HG03469 (cell line): ENCODE measurements around the gene WDR81.

Experiments used
- ATAC-seq: cut with Tn5 transposase; IDR thresholded peaks from one replicate; pipeline ENCODE4 v1.9.1; 2021; ENCODE audit warnings: mild to moderate bottlenecking, moderate library complexity, moderate number of reproducible peaks; ENCODE audit not compliant: unreplicated experiment

WDR81 gene

GRCh38 chr17:1776857-1777256 lies 52.4 kb downstream of the WDR81 start:
- ATAC-seq, result no peak

DNA sequence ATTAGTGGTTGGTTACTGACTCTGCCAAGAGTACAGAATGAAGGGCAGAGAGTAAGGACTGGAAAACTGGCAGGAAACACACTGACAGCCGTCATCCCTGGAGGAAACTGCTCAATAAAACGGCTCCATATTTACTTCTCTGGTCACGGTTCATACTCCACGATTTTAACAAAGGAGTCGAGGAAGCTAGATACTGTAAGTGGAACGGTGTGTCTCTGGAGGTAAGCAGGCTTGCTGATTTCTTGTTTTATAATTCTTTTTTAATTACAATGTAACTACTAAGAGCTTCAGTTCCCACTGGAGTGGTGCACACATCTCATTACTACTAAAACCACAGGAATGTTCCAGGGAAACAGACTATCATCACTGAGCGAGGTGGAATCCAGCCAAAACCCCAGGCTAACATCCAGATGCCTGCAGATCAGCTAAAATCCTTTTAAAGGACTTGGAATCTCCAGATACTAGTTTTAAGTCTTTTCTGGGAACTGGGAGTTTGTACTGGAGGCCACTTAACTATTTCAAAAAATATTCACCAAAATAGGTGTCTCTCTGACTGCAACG lies 55.1 kb downstream of the WDR81 start:
- no peak for ATAC-seq

DNA sequence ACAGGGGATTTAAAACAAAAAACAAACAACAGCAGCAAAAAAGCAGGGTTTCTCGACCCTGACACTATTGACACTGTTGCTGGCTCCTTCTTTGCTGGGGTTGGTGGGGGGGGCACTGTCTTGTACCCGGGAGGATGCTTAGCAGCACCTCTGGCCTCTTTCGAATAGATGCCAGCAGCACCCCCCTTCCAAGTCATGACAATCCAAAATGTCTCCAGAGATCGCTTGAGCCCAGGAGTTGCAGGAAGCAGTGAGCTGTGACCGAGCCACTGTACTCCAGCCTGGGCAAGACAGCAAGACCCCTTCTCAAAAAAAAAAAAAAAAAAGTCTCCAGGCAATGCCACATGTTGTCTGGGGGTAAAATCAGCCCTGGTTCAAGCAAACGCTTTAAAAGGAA lies 57.7 kb downstream of the WDR81 start:
- no peak for ATAC-seq

- no peak for ATAC-seq
Observed at GRCh38 chr17:1783271-1783670, 58.8 kb downstream of the WDR81 start.

DNA sequence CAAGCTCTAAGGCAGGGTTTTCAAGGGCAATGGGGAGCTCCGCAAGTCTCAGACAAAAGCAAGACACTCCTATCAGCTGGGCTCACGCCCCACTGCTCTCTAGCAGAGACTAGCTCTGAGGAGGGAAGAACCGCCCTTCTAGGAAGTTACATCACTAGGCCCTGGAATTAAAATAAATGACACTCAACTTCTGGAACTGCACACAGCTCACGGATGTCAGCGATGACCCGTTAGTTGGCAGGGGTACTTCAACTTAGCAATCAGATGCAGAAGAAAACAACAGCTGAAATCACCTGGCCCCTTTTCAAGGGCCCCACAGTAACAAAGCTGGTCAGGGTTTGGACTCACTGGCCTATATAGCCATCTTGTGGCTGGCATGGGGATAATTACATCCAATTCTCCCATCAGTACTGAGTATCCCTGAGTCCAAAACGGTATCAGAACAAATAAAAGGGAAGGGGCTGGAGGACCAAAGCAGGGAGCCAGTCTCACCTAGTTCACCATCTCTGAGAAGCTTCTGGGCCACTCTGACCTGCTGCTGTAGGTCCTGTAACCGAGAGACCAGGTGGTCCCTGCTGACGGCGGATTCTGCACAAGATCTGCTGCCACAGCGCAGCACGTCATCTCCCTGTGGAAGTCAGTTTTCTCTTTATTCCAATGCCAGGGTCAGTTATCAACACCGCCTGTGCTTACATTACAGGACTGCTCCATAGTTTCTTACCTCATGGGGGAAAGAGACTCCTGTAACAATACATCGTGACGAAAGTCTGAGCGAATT lies 59.5 kb downstream of the WDR81 start:
- ATAC-seq, result no peak

- no peak for ATAC-seq
Observed at GRCh38 chr17:1785930-1786329, 61.4 kb downstream of the WDR81 start.

DNA sequence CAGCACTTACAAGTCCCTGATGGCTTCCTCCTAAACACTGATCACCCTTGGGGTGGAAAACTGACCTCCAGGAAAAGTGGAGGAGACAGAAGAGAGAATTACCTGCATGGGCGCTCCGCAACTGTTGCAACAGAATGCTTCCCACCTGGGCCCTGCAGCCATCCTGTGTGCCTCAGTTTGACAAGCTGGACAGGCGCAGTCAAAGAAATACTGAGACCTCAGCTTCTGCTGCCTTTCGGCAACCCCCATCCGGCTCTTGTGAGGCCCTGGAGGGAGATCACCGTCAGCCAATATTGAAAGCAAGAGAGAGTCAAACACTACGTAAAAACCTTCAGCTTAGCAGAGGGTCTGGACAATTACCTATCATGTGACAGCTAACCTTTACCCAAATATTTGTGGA lies 62.2 kb downstream of the WDR81 start:
- no peak for ATAC-seq

GRCh38 chr17:1787301-1787902 lies 62.9 kb downstream of the WDR81 start:
- no peak for ATAC-seq
